GM18870 (cell line): Measurements from ENCODE around the gene POLE.

Experiments used
- ATAC-seq: cut with Tn5 transposase; IDR thresholded peaks from one replicate; pipeline ENCODE4 v1.9.1; 2021; ENCODE audit warnings: moderate library complexity; ENCODE audit not compliant: unreplicated experiment

POLE gene

GRCh38 chr12:132617822-132618682 is 69.1 kb downstream of the POLE start:
- ATAC-seq = no peak

- no peak for ATAC-seq
These were observed 69.9 kb downstream of the POLE start for GRCh38 chr12:132617135-132617701.

GRCh38 chr12:132615579-132616038 is 71.5 kb downstream of the POLE start:
- ATAC-seq = no peak

- no peak for ATAC-seq
These were observed 72.1 kb downstream of the POLE start for GRCh38 chr12:132614861-132615578.

- no peak for ATAC-seq
These were observed 73.1 kb downstream of the POLE start for GRCh38 chr12:132614029-132614428.

GRCh38 chr12:132611620-132612019 is 75.5 kb downstream of the POLE start:
- no peak for ATAC-seq

GRCh38 chr12:132610866-132611602 is 76.1 kb downstream of the POLE start:
- no peak for ATAC-seq

GRCh38 chr12:132610051-132610759 is 76.9 kb downstream of the POLE start, which contains the start of gene LRCOL1:
LRCOL1 (minus strand) TSS chr12:132610582; CDS start chr12:132606251, 4,331 bp downstream.
- ATAC-seq = no peak

GRCh38 chr12:132608231-132609171 is 78.6 kb downstream of the POLE start:
- no peak for ATAC-seq

GRCh38 chr12:132606927-132607326 is 80.2 kb downstream of the POLE start:
- no peak for ATAC-seq

GRCh38 chr12:132606466-132606865 is 80.7 kb downstream of the POLE start:
- ATAC-seq = no peak

- ATAC-seq = no peak
These were observed 81.2 kb downstream of the POLE start for GRCh38 chr12:132605892-132606291.

- no peak for ATAC-seq
These were observed 82.3 kb downstream of the POLE start for GRCh38 chr12:132604668-132605441.

GRCh38 chr12:132604151-132604618 is 83.0 kb downstream of the POLE start:
- no peak for ATAC-seq

GRCh38 chr12:132603240-132604150 is 83.6 kb downstream of the POLE start:
- ATAC-seq = no peak

- ATAC-seq = no peak
These were observed 84.4 kb downstream of the POLE start for GRCh38 chr12:132602572-132603239.
